PC-3 (cell line): ENCODE measurements around the gene APBA2. TPM values are rescaled to one million over a fixed set of nuclear protein-coding genes. Genes with fewer than 3 reads are reported as not detected.

Experiments
- ATAC-seq: fragments of 200-7000 bp; cut with Tn5 transposase; 2 replicates; pipeline ENCODE4 v1.9.1; 2020; ENCODE audit warnings: mild to moderate bottlenecking, moderate library complexity
- BruUV-seq: library from RNA; stranded (reverse); fragments of 400-500 nt; replicated peaks from 2 replicates; lab custom pipeline; 2021; lab: Mats Ljungman, UMichigan
- CTCF ChIA-PET: fragments of 300-600 bp; sonication (Branson Sonifier 250); formaldehyde crosslinking; loops from one replicate; lab custom pipeline; 2022; ENCODE audit warnings: antibody characterized with exemption; lab: Charles Lee
- POLR2A ChIA-PET: fragments of 300-600 bp; sonication (Branson Sonifier 250); formaldehyde crosslinking; loops from one replicate; lab custom pipeline; 2022; ENCODE audit warnings: antibody characterized with exemption; ENCODE audit not compliant: unreplicated experiment; lab: Charles Lee
- DNase-seq: peaks from one replicate; pipeline ENCODE4 v3.0.0-alpha.2; 2015
- H2AFZ ChIP-seq: fragments of 300-600 bp; sonication (generic); 2 replicates; pipeline ENCODE4 v1.6.0; 2016; ENCODE audit warnings: antibody characterized with exemption, low read length
- H3F3A ChIP-seq: fragments of 300-600 bp; sonication (generic); one replicate; pipeline ENCODE4 v1.6.0; 2017; ENCODE audit warnings: antibody characterized with exemption, low read length, control low read depth, mild to moderate bottlenecking; ENCODE audit not compliant: unreplicated experiment
- H3K27ac ChIP-seq: fragments of 300-600 bp; sonication (generic); 2 replicates; pipeline ENCODE4 v1.5.1; 2016; ENCODE audit warnings: mild to moderate bottlenecking, low read length
- H3K27me3 ChIP-seq: fragments of 300-600 bp; sonication (generic); 2 replicates; pipeline ENCODE4 v1.6.1; 2016; ENCODE audit warnings: low read length, mixed read lengths
- H3K36me3 ChIP-seq: fragments of 300-600 bp; sonication (generic); 2 replicates; pipeline ENCODE4 v1.6.1; 2016; ENCODE audit warnings: low read depth, mixed run types, low read length, mixed read lengths
- H3K4me1 ChIP-seq: fragments of 300-600 bp; sonication (generic); 2 replicates; pipeline ENCODE4 v1.5.1; 2016; ENCODE audit warnings: low read length; ENCODE audit not compliant: insufficient read depth
- H3K4me2 ChIP-seq: fragments of 300-600 bp; sonication (generic); 2 replicates; pipeline ENCODE4 v1.6.0; 2016; ENCODE audit warnings: low read length
- H3K4me3 ChIP-seq: fragments of 300-600 bp; sonication (generic); 2 replicates; pipeline ENCODE4 v1.5.1; 2016; ENCODE audit warnings: mild to moderate bottlenecking, low read length, mixed read lengths
- H3K79me2 ChIP-seq: fragments of 300-600 bp; sonication (generic); 2 replicates; pipeline ENCODE4 v1.6.1; 2017; ENCODE audit warnings: low read length, mixed read lengths
- H3K9ac ChIP-seq: fragments of 300-600 bp; sonication (generic); 2 replicates; pipeline ENCODE4 v1.6.0; 2016; ENCODE audit warnings: mild to moderate bottlenecking, low read length
- H3K9me2 ChIP-seq: fragments of 300-600 bp; sonication (generic); replicated peaks from 2 replicates; pipeline ENCODE4 v1.6.1; 2016; ENCODE audit warnings: mixed run types, low read length, mixed read lengths
- H3K9me3 ChIP-seq: fragments of 300-600 bp; sonication (generic); 2 replicates; pipeline ENCODE4 v1.6.1; 2016; ENCODE audit warnings: low read length, mixed read lengths
- H4K20me1 ChIP-seq: fragments of 300-600 bp; sonication (generic); 2 replicates; pipeline ENCODE4 v1.6.1; 2016; ENCODE audit warnings: low read length, mixed read lengths
- EZH2 ChIP-seq: fragments of 300-600 bp; sonication (generic); IDR thresholded peaks from one replicate; pipeline ENCODE4 v1.6.1; 2017; ENCODE audit warnings: antibody characterized with exemption, mild to moderate bottlenecking, low read length; ENCODE audit not compliant: unreplicated experiment
- EZH2phosphoT487 ChIP-seq: fragments of 300-600 bp; sonication (generic); IDR thresholded peaks from 2 replicates; pipeline ENCODE4 v1.6.1; 2018; ENCODE audit warnings: mild to moderate bottlenecking, antibody characterized with exemption, low read length, borderline replicate concordance
- intact Hi-C: fragments of 100-400 bp; cut with micrococcal nuclease; formaldehyde crosslinking; loops from 2 replicates; pipeline ENCODE4 v1.9.0; 2023
- total RNA-seq: library from RNA; depleted of rRNA; stranded (reverse); fragments of >200 nt; gene quantifications from 2 replicates; pipeline ENCODE4 v1.2.3, GENCODE V29; 2014
- TF ChIP-seq, protein P1 (sequence below): fragments of 300-600 bp; sonication (generic); conservative IDR thresholded peaks from 2 replicates; pipeline ENCODE4 v1.5.1; 2017; ENCODE audit warnings: antibody characterized with exemption, low read depth, mild to moderate bottlenecking, low read length

The APBA2 gene
- total RNA-seq, 1 experiment from 2014 or later = 61.7 TPM

GRCh38 chr15:29143293-29143692, 257.5 kb downstream of the APBA2 start:
- intact Hi-C loops = no loop called here
- TF ChIP-seq EZH2phosphoT487 = no peak
- TF ChIP-seq, protein P1, sequence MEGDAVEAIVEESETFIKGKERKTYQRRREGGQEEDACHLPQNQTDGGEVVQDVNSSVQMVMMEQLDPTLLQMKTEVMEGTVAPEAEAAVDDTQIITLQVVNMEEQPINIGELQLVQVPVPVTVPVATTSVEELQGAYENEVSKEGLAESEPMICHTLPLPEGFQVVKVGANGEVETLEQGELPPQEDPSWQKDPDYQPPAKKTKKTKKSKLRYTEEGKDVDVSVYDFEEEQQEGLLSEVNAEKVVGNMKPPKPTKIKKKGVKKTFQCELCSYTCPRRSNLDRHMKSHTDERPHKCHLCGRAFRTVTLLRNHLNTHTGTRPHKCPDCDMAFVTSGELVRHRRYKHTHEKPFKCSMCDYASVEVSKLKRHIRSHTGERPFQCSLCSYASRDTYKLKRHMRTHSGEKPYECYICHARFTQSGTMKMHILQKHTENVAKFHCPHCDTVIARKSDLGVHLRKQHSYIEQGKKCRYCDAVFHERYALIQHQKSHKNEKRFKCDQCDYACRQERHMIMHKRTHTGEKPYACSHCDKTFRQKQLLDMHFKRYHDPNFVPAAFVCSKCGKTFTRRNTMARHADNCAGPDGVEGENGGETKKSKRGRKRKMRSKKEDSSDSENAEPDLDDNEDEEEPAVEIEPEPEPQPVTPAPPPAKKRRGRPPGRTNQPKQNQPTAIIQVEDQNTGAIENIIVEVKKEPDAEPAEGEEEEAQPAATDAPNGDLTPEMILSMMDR = no peak
- no peak for TF ChIP-seq EZH2
- no peaks in the 10 kb centered on the region for H3K36me3 ChIP-seq
- DNase-seq = no peak
- no peaks in the 10 kb centered on the region for H3K9me2 ChIP-seq
- H3K9ac ChIP-seq = no peak overlapping the region
- H3K27me3 ChIP-seq = peaks cover 22% of the 10 kb centered on the region
- no peaks in the 10 kb centered on the region for H3F3A ChIP-seq
- BruUV-seq = no TSS peak
- no peak overlapping the region for H2AFZ ChIP-seq
- no peak overlapping the region for H3K4me2 ChIP-seq
- H3K4me1 ChIP-seq = peaks cover 8% of the 10 kb centered on the region; the same call in 1 of the 2 replicates
- no peaks in the 10 kb centered on the region for H3K79me2 ChIP-seq
- H3K4me3 ChIP-seq = no peak overlapping the region
- ATAC-seq = no peak
- H3K27ac ChIP-seq = no peak overlapping the region
- no peaks in the 10 kb centered on the region for H4K20me1 ChIP-seq
- ChIA-PET CTCF (no interaction called here), POLR2A (no interaction called here)
- H3K9me3 ChIP-seq = no peaks in the 10 kb centered on the region

DNA sequence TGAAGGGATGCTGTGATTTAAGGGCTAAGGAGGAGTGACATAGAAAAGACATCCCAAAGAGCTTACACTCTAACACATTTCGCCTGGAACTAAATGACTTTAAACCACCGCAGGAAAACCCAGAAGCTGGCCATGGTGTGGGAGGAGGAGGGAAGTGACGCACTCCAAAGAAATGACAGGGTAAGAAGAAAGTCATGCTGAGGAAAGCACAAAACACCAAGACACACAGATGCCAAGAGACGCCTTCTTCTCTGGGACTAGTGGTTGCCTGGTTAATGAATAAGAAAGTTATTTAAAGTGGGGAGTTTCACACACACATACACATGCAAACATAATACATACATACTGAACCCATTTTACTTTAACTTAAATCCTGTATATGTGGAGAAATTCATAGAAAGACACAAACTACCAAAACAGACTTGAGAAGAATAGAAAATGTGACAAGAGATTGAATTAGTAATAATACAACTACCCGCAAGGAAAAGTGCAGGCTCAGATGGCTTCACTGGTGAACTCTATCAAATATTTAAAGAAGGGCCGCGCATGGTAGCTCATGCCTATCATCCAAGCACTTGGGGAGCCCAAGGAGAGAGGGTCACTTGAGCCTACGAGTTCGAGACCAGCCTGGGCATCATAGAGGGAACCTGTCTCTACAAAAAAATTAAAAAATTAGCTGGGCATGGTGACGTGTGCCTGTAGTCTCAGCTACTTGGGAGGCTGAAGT, 258.3 kb downstream of the APBA2 start:
- POLR2A ChIA-PET = no interaction called here

GRCh38 chr15:29149738-29150075, 263.9 kb downstream of the APBA2 start:
- Histone ChIP-seq H3K9me2 (no peaks in the 10 kb centered on the region), H3K4me2 (no peak overlapping the region), H3K4me3 (no peak overlapping the region), H3K36me3 (no peaks in the 10 kb centered on the region), H3K9me3 (no peaks in the 10 kb centered on the region), H4K20me1 (no peaks in the 10 kb centered on the region), H2AFZ (no peak overlapping the region), H3K9ac (no peak overlapping the region), H3K27me3 (peaks cover 22% of the 10 kb centered on the region), H3F3A (no peaks in the 10 kb centered on the region), H3K79me2 (no peaks in the 10 kb centered on the region), H3K4me1 (no peaks in the 10 kb centered on the region), H3K27ac (no peak overlapping the region)
- ChIA-PET POLR2A (no interaction called here), CTCF (no interaction called here)
- DNase-seq (no peak), ATAC-seq (no peak)
- TF ChIP-seq EZH2phosphoT487 = no peak
- TF ChIP-seq EZH2 = no peak
- TF ChIP-seq, protein P1 = no peak
- no TSS peak for BruUV-seq
- intact Hi-C loops = no loop called here

More for the DNA sequence above, 258.3 kb downstream of the APBA2 start:
- no TSS peak for BruUV-seq
- Histone ChIP-seq H3F3A (no peaks in the 10 kb centered on the region), H3K4me2 (no peak overlapping the region), H4K20me1 (no peaks in the 10 kb centered on the region), H3K79me2 (no peaks in the 10 kb centered on the region), H3K9me2 (no peaks in the 10 kb centered on the region), H3K9me3 (no peaks in the 10 kb centered on the region), H3K4me3 (no peak overlapping the region), H3K4me1 (peaks cover 8% of the 10 kb centered on the region; the same call in 1 of the 2 replicates), H2AFZ (no peak overlapping the region), H3K27ac (no peak overlapping the region), H3K36me3 (no peaks in the 10 kb centered on the region), H3K9ac (no peak overlapping the region), H3K27me3 (peaks cover 22% of the 10 kb centered on the region)
- no peak for TF ChIP-seq EZH2phosphoT487
- TF ChIP-seq, protein P1 = no peak
- no peak for TF ChIP-seq EZH2
- intact Hi-C loops = no loop called here
- ATAC-seq = peak; percentile 48
- CTCF ChIA-PET = no interaction called here
- peak; percentile 51 for DNase-seq
